HepG2 (cell line): ENCODE data around the gene WDCP. TPM values are rescaled to one million over a fixed set of nuclear protein-coding genes. Genes with fewer than 3 reads are reported as not detected.

Experiments
- CBFB ChIP-seq: sonication (generic); formaldehyde crosslinking; IDR thresholded peaks from 2 replicates; pipeline ENCODE4 v1.4.0; 2020; ENCODE audit warnings: missing genetic modification reagents
- CCDC6 ChIP-seq: sonication (generic); formaldehyde crosslinking; IDR thresholded peaks from 2 replicates; pipeline ENCODE4 v1.8.1; 2022; ENCODE audit warnings: mild to moderate bottlenecking, missing genetic modification reagents, moderate library complexity
- CENPBD1 ChIP-seq: sonication (generic); formaldehyde crosslinking; IDR thresholded peaks from 2 replicates; pipeline ENCODE4 v1.8.0; 2022; ENCODE audit warnings: missing genetic modification reagents, low read depth, mild to moderate bottlenecking, borderline replicate concordance
- FOXA3 ChIP-seq: IDR thresholded peaks from 2 replicates; pipeline ENCODE4 v1.6.1; 2016; ENCODE audit warnings: missing genetic modification reagents, missing compliant biosample characterization
- GLI4 ChIP-seq: sonication (generic); formaldehyde crosslinking; IDR thresholded peaks from 2 replicates; pipeline ENCODE4 v1.5.1; 2020; ENCODE audit warnings: missing genetic modification reagents, mild to moderate bottlenecking, moderate library complexity, borderline replicate concordance
- GTF3A ChIP-seq: sonication (generic); formaldehyde crosslinking; conservative IDR thresholded peaks from 2 replicates; pipeline ENCODE4 v1.4.0; 2020; ENCODE audit warnings: mild to moderate bottlenecking, missing genetic modification reagents
- JDP2 ChIP-seq: sonication (generic); formaldehyde crosslinking; IDR thresholded peaks from 2 replicates; pipeline ENCODE4 v1.8.1; 2022; ENCODE audit warnings: missing genetic modification reagents, borderline replicate concordance
- MAFF ChIP-seq: IDR thresholded peaks from 2 replicates; pipeline ENCODE4 v1.6.1; 2011; ENCODE audit warnings: low read depth, low read length, improper control_type of control experiment
- MAFK ChIP-seq, 2 experiments: IDR thresholded peaks in 1 of 2; conservative IDR thresholded peaks in 1 of 2; 2 replicates each; pipeline ENCODE4 v1.6.1; 2011; ENCODE audit warnings: improper control_type of control experiment in 2 of 2, low read length in 2 of 2
- MEIS2 ChIP-seq: sonication (generic); formaldehyde crosslinking; IDR thresholded peaks from 2 replicates; pipeline ENCODE4 v1.9.0; 2021; ENCODE audit warnings: mild to moderate bottlenecking, missing genetic modification reagents
- NFYB ChIP-seq: sonication (generic); formaldehyde crosslinking; IDR thresholded peaks from 2 replicates; pipeline ENCODE4 v1.4.0; 2020; ENCODE audit warnings: missing genetic modification reagents
- RELA ChIP-seq: sonication (generic); formaldehyde crosslinking; IDR thresholded peaks from 2 replicates; pipeline ENCODE4 v1.4.0; 2020; ENCODE audit warnings: missing genetic modification reagents
- SMAD1 ChIP-seq: sonication (generic); formaldehyde crosslinking; IDR thresholded peaks from 2 replicates; pipeline ENCODE4 v1.4.0; 2020; ENCODE audit warnings: missing genetic modification reagents, low read depth, mild to moderate bottlenecking, borderline replicate concordance
- SOX6 ChIP-seq, 2 experiments: fragments of 450-650 bp in 1 of 2; sonication (generic) in 1 of 2; formaldehyde crosslinking in 1 of 2; IDR thresholded peaks; 2 replicates each; pipeline versions ENCODE4 v1.4.0 to v1.6.1; 2017 to 2020; ENCODE audit warnings: antibody characterized with exemption in 1 of 2, mild to moderate bottlenecking in 1 of 2, missing genetic modification reagents in 1 of 2
- ZIK1 ChIP-seq: sonication (generic); formaldehyde crosslinking; IDR thresholded peaks from 2 replicates; pipeline ENCODE4 v1.5.0; 2020; ENCODE audit warnings: mild to moderate bottlenecking, low read depth, missing genetic modification reagents, borderline replicate concordance
- ZNF441 ChIP-seq: sonication (generic); formaldehyde crosslinking; IDR thresholded peaks from 2 replicates; pipeline ENCODE4 v1.7.0; 2021; ENCODE audit warnings: missing genetic modification reagents, borderline replicate concordance
- ZNF550 ChIP-seq: sonication (generic); formaldehyde crosslinking; IDR thresholded peaks from 2 replicates; pipeline ENCODE4 v1.4.0; 2020; ENCODE audit warnings: mild to moderate bottlenecking, missing genetic modification reagents, borderline replicate concordance
- ZNF609 ChIP-seq: sonication (generic); formaldehyde crosslinking; IDR thresholded peaks from 2 replicates; pipeline ENCODE4 v1.4.0; 2020; ENCODE audit warnings: mild to moderate bottlenecking, missing genetic modification reagents, borderline replicate concordance
- ZNF644 ChIP-seq: IDR thresholded peaks from 2 replicates; pipeline ENCODE4 v1.6.1; 2016; ENCODE audit warnings: low read depth
- ZNF788 ChIP-seq: sonication (generic); formaldehyde crosslinking; IDR thresholded peaks from 2 replicates; pipeline ENCODE4 v1.5.0; 2020; ENCODE audit warnings: mild to moderate bottlenecking, missing genetic modification reagents, borderline replicate concordance
- polyA plus RNA-seq, 8 experiments: library from polyadenylated mRNA; depleted of rRNA in 3 of 8; stranded (reverse) in 7 of 8; unstranded in 1 of 8; fragments of >200 nt; fragmentation: Illumina TruSeq in 4 of 8; extraction: Trizol in 4 of 8; gene quantifications; 2 replicates each; pipeline versions ENCODE4 v1.2.1 to v1.2.3, GENCODE V29; 2011 to 2016; ENCODE audit warnings: low read depth in 4 of 8, missing spikeins in 1 of 8, mixed read lengths in 1 of 8; ENCODE audit not compliant: insufficient read depth in 1 of 8
- total RNA-seq, 5 experiments: library from RNA; depleted of rRNA; stranded (reverse); fragments of >200 nt; fragmentation: Illumina TruSeq; extraction: Trizol; gene quantifications; 2 replicates each; pipeline ENCODE4 v1.2.3, GENCODE V29; 2016; ENCODE audit warnings: low read depth in 1 of 5
- TF ChIP-seq, protein P1 (sequence below), 2 experiments: sonication (generic) in 1 of 2; formaldehyde crosslinking in 1 of 2; IDR thresholded peaks; 2 replicates each; pipeline versions ENCODE4 v1.4.0 to v1.6.1; 2018 to 2020; ENCODE audit warnings: missing genetic modification reagents in 2 of 2, borderline replicate concordance in 1 of 2, low read depth in 1 of 2, mild to moderate bottlenecking in 1 of 2, missing biosample characterization in 1 of 2

Gene WDCP
- total and polyA plus RNA-seq, 2 of the 13 experiments (the other 11 are each of a cell fraction or from before 2014, with no cell fraction given), result 17.4 to 22.6 TPM

GRCh38 chr2:24075915-24076848, 29.0 kb upstream of the WDCP start, which contains the start of gene SF3B6 (continued):
- TF ChIP-seq, protein P1, sequence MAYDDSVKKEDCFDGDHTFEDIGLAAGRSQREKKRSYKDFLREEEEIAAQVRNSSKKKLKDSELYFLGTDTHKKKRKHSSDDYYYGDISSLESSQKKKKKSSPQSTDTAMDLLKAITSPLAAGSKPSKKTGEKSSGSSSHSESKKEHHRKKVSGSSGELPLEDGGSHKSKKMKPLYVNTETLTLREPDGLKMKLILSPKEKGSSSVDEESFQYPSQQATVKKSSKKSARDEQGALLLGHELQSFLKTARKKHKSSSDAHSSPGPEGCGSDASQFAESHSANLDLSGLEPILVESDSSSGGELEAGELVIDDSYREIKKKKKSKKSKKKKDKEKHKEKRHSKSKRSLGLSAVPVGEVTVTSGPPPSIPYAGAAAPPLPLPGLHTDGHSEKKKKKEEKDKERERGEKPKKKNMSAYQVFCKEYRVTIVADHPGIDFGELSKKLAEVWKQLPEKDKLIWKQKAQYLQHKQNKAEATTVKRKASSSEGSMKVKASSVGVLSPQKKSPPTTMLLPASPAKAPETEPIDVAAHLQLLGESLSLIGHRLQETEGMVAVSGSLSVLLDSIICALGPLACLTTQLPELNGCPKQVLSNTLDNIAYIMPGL (CRISPR knock-in tag; IDR thresholded peaks at IDR 0.05; ENCODE audit: borderline replicate concordance in 1 of 2, low read depth in 1 of 2), result peak; percentile 97 to 98
- TF ChIP-seq GTF3A (CRISPR knock-in tag) (peak; percentile 98), MAFF (peak; percentile 81), NFYB (CRISPR knock-in tag) (0 out of 2 replicates have a peak, but pooled peaks have one; percentile 44), FOXA3 (CRISPR knock-in tag) (peak; percentile 89), CCDC6 (CRISPR knock-in tag) (peak; percentile 73; the same call in 1 of the 2 replicates), ZNF441 (CRISPR knock-in tag) (peak; percentile 82; the same call in 1 of the 2 replicates), SMAD1 (CRISPR knock-in tag) (peak; percentile 92; the same call in 1 of the 2 replicates), ZNF609 (CRISPR knock-in tag) (no peak), SOX6 (IDR thresholded peaks at IDR 0.05) (no peak), SOX6 (CRISPR knock-in tag; IDR thresholded peaks at IDR 0.05) (peak; percentile 87), ZNF644 (CRISPR knock-in tag) (no peak), GLI4 (CRISPR knock-in tag) (no peak), ZIK1 (CRISPR knock-in tag) (peak; percentile 94), CENPBD1 (CRISPR knock-in tag) (no peak), CBFB (peak; percentile 97), RELA (CRISPR knock-in tag) (peak; percentile 58; the same call in 1 of the 2 replicates), JDP2 (CRISPR knock-in tag) (no peak), MAFK (conservative IDR thresholded peaks at IDR 0.05 in 1 of 2, IDR thresholded peaks at IDR 0.05 in 1 of 2; ENCODE audit: low read length in 2 of 2) (peak; percentile 64 to 73), MEIS2 (CRISPR knock-in tag) (peak; percentile 94), ZNF550 (CRISPR knock-in tag) (no peak), ZNF788 (peak; percentile 99; the same call in 1 of the 2 replicates)
